Mammary epithelial cell (primary cell): ENCODE data around the gene FAM162A.

Source experiments
- EZH2 ChIP-seq: IDR thresholded peaks from 2 replicates; pipeline ENCODE4 v1.6.1; 2012; ENCODE audit warnings: low read length, inconsistent platforms, borderline replicate concordance
- TF ChIP-seq, protein P1 (sequence below), 2 donors: IDR thresholded peaks in 1 of 2; conservative IDR thresholded peaks in 1 of 2; 2 replicates each; pipeline ENCODE4 v1.5.1; 2011 to 2012; ENCODE audit warnings: inconsistent platforms in 2 of 2, low read length in 2 of 2, mild to moderate bottlenecking in 2 of 2, control low read depth in 1 of 2, low read depth in 1 of 2; ENCODE audit not compliant: insufficient read depth in 1 of 2; ENCODE audit errors: extremely low read depth in 1 of 2

DNA sequence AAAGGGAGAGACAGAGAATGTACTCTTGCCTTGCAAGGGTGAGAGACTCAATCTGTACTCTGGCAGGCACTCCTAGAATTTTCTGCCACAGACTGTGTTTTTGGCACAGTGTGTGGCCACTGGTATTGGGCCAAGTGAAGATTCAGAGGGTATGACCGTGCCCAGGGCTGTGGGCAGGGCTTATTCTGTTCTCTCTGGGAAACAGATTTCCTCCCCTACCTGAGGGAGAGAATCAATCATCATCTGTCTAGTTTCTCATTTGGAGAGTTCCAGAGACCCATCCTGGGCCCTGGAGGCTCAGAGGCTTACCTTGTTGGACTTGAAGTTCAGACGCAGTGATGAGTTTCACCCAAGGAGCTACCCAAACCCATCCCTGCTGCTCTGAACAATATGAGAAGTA lies 30.8 kb upstream of the FAM162A start:
- TF ChIP-seq, protein P1, sequence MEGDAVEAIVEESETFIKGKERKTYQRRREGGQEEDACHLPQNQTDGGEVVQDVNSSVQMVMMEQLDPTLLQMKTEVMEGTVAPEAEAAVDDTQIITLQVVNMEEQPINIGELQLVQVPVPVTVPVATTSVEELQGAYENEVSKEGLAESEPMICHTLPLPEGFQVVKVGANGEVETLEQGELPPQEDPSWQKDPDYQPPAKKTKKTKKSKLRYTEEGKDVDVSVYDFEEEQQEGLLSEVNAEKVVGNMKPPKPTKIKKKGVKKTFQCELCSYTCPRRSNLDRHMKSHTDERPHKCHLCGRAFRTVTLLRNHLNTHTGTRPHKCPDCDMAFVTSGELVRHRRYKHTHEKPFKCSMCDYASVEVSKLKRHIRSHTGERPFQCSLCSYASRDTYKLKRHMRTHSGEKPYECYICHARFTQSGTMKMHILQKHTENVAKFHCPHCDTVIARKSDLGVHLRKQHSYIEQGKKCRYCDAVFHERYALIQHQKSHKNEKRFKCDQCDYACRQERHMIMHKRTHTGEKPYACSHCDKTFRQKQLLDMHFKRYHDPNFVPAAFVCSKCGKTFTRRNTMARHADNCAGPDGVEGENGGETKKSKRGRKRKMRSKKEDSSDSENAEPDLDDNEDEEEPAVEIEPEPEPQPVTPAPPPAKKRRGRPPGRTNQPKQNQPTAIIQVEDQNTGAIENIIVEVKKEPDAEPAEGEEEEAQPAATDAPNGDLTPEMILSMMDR (conservative IDR thresholded peaks at IDR 0.05 in 1 of 2, IDR thresholded peaks at IDR 0.05 in 1 of 2; ENCODE audit: extremely low read depth in 1 of 2, insufficient read depth in 1 of 2, low read depth in 1 of 2, low read length in 2 of 2), result no peak
- TF ChIP-seq EZH2, result no peak
